Smooth muscle cell (in vitro differentiated cells): ENCODE results near the gene CNGA1. TPM values are rescaled to one million over a fixed set of nuclear protein-coding genes. Genes with fewer than 3 reads are reported as not detected.

Experiments used
- DNase-seq: peaks from one replicate; lab custom pipeline; 2025; ENCODE audit not compliant: unreplicated experiment; lab: John Stamatoyannopoulos, UW
- H2AFZ ChIP-seq: fragments of 200-600 bp; sonication (generic); 2 replicates; pipeline ENCODE4 v1.6.0; 2016; ENCODE audit warnings: antibody characterized with exemption, low read depth, mild to moderate bottlenecking
- H3F3A ChIP-seq: fragments of 200-600 bp; sonication (generic); 2 replicates; pipeline ENCODE4 v1.6.0; 2017; ENCODE audit warnings: antibody characterized with exemption, low read depth
- H3K27ac ChIP-seq: fragments of 200-600 bp; sonication (generic); 2 replicates; pipeline ENCODE4 v1.5.1; 2016; ENCODE audit warnings: low read depth, mild to moderate bottlenecking
- H3K27me3 ChIP-seq: fragments of 200-600 bp; sonication (generic); 2 replicates; pipeline ENCODE4 v1.6.1; 2016; ENCODE audit warnings: low read depth, mild to moderate bottlenecking
- H3K36me3 ChIP-seq: fragments of 200-600 bp; sonication (generic); 2 replicates; pipeline ENCODE4 v1.5.1; 2016; ENCODE audit warnings: low read depth
- H3K4me1 ChIP-seq: fragments of 200-600 bp; sonication (generic); 2 replicates; pipeline ENCODE4 v1.5.1; 2016; ENCODE audit warnings: low read depth
- H3K4me2 ChIP-seq: fragments of 200-600 bp; sonication (generic); 2 replicates; pipeline ENCODE4 v1.6.0; 2016; ENCODE audit warnings: mild to moderate bottlenecking
- H3K4me3 ChIP-seq: fragments of 200-600 bp; sonication (generic); 2 replicates; pipeline ENCODE4 v1.5.1; 2016; ENCODE audit warnings: mild to moderate bottlenecking
- H3K79me2 ChIP-seq: fragments of 200-600 bp; sonication (generic); 2 replicates; pipeline ENCODE4 v1.6.0; 2016; ENCODE audit warnings: low read depth, mild to moderate bottlenecking
- H3K9ac ChIP-seq: fragments of 200-600 bp; sonication (generic); 2 replicates; pipeline ENCODE4 v1.6.0; 2016; ENCODE audit warnings: low read depth
- H3K9me3 ChIP-seq: fragments of 200-600 bp; sonication (generic); replicated peaks from 2 replicates; pipeline ENCODE4 v1.5.1; 2016; ENCODE audit warnings: low read depth
- H4K20me1 ChIP-seq: fragments of 200-600 bp; sonication (generic); 2 replicates; pipeline ENCODE4 v1.6.0; 2016; ENCODE audit warnings: low read depth
- CTCF ChIP-seq: fragments of 200-600 bp; sonication (generic); IDR thresholded peaks from 2 replicates; pipeline ENCODE4 v1.5.1; 2017; ENCODE audit warnings: borderline replicate concordance, mild to moderate bottlenecking, antibody characterized with exemption; ENCODE audit not compliant: insufficient read depth, poor library complexity, severe bottlenecking
- WGBS: methylation state at CpG from one replicate; pipeline ENCODE4 v1.1.7; 2016; ENCODE audit warnings: low lambda C conversion rate; 5-methylcytosine and 5-hydroxymethylcytosine counted together
- polyA plus RNA-seq: library from polyadenylated mRNA; unstranded; fragments of >200 nt; fragmentation: Nextera tagmentation; extraction: Ambion mirVana; gene quantifications from 2 replicates; pipeline ENCODE4 v1.2.1, GENCODE V29; 2016
- total RNA-seq: library from RNA; depleted of rRNA; stranded (reverse); fragments of >200 nt; gene quantifications from 2 replicates; pipeline ENCODE4 v1.2.3, GENCODE V29; 2014

CNGA1 gene
- total and polyA plus RNA-seq, 2 experiments from 2014 or later: 0.31 to 0.69 TPM

GRCh38 chr4:47954245-47954644, 62.2 kb downstream of the CNGA1 start:
- Histone ChIP-seq H3K4me3 (no peak overlapping the region), H3K36me3 (no peaks in the 10 kb centered on the region), H3K9ac (no peak overlapping the region), H3K27me3 (no peaks in the 10 kb centered on the region), H2AFZ (no peak overlapping the region), H3F3A (no peaks in the 10 kb centered on the region), H3K4me1 (no peaks in the 10 kb centered on the region), H3K4me2 (no peak overlapping the region), H3K9me3 (no peaks in the 10 kb centered on the region), H3K79me2 (no peaks in the 10 kb centered on the region), H3K27ac (no peak overlapping the region), H4K20me1 (no peaks in the 10 kb centered on the region)
- WGBS: 87% methylated on average over 10 of the region's 10 CpGs
- TF ChIP-seq CTCF: no peak
- DNase-seq: no peak

GRCh38 chr4:47945930-47946726, 70.4 kb downstream of the CNGA1 start:
- H4K20me1 ChIP-seq: no peaks in the 10 kb centered on the region
- TF ChIP-seq CTCF: no peak

GRCh38 chr4:47942081-47942819, 74.2 kb downstream of the CNGA1 start:
- DNase-seq: no peak
- no peaks in the 10 kb centered on the region for H3K9me3 ChIP-seq
- H4K20me1 ChIP-seq: no peaks in the 10 kb centered on the region
- no peak for TF ChIP-seq CTCF
- peaks cover 4% of the 10 kb centered on the region for H3K27me3 ChIP-seq
- H3K4me3 ChIP-seq: no peak overlapping the region
- peaks cover 8% of the 10 kb centered on the region for H3K4me1 ChIP-seq
- no peak overlapping the region for H3K27ac ChIP-seq
- no peaks in the 10 kb centered on the region for H3K36me3 ChIP-seq
- H3K4me2 ChIP-seq: no peak overlapping the region
- H3F3A ChIP-seq: no peaks in the 10 kb centered on the region
- WGBS: 83% methylated on average over 10 of the region's 10 CpGs
- no peak overlapping the region for H3K9ac ChIP-seq
- no peaks in the 10 kb centered on the region for H3K79me2 ChIP-seq
- no peak overlapping the region for H2AFZ ChIP-seq

More at GRCh38 chr4:47945930-47946726, 70.4 kb downstream of the CNGA1 start:
- WGBS: 83% methylated on average over 5 of the region's 5 CpGs
- Histone ChIP-seq H3K27ac (no peak overlapping the region), H3F3A (no peaks in the 10 kb centered on the region), H3K9me3 (no peaks in the 10 kb centered on the region), H2AFZ (no peak overlapping the region), H3K9ac (no peak overlapping the region), H3K4me2 (no peak overlapping the region), H3K4me3 (no peak overlapping the region), H3K27me3 (no peaks in the 10 kb centered on the region), H3K4me1 (peaks cover 8% of the 10 kb centered on the region), H3K79me2 (no peaks in the 10 kb centered on the region), H3K36me3 (no peaks in the 10 kb centered on the region)
- DNase-seq: no peak
